HuH-7 (cell line): ENCODE results near the gene SPRYD7.
"Not testable (repeated sequence)": the region's sequence is repeated elsewhere in the genome, so short reads cannot be mapped to it uniquely, and the experiment has no call there.

ENCODE experiments used
- DNase-seq: peaks from one replicate; pipeline ENCODE4 v3.0.0; 2011; ENCODE audit warnings: low spot score

Gene SPRYD7, protein sequence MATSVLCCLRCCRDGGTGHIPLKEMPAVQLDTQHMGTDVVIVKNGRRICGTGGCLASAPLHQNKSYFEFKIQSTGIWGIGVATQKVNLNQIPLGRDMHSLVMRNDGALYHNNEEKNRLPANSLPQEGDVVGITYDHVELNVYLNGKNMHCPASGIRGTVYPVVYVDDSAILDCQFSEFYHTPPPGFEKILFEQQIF

DNA sequence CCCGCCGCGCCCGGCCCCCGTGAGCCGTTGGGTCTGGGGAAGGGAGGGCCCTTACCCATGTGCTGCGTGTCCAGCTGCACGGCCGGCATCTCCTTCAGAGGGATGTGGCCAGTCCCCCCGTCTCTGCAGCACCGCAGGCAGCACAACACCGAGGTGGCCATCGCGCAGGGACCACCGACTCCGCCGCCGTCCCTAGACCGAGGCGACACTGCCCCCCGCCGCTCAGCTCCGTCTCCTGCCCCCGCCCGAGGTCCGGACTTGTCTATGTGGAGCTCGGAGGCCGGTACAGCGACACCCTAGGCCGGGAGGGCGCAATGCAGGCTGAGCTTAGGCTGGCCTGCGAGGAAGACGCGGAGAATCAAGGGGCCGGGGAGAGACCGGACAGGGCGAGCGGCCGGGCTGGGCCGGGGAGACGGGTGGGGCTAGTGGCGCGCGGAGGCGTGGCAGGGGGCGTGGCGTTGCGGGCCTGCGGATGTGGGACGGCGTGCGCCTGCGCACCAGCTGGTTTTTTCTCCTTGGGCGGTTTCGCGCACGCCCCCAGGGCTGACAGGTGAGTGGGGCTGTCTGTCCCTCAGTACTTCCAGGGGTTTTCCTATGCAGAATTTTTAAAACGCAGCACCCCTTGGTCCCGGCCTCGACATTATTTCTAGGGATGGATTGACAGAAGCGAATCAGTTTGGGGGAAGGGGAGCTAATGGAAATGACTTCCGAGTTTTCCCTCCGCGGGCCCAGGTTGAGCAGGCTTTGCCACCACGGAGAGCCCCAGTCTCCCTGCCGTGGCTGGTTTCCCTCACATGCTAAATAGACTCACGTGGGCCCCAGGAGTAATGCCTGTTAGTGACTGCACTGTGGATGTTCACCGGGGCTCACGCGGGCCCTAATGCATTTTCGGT lies at the start of gene SPRYD7:
Gene SPRYD7, minus strand, starts transcription at position 266 of the 893 bp plus-strand sequence. Its CDS starts 105 bp downstream, at position 161.
- DNase-seq, result peak; percentile 80

DNA sequence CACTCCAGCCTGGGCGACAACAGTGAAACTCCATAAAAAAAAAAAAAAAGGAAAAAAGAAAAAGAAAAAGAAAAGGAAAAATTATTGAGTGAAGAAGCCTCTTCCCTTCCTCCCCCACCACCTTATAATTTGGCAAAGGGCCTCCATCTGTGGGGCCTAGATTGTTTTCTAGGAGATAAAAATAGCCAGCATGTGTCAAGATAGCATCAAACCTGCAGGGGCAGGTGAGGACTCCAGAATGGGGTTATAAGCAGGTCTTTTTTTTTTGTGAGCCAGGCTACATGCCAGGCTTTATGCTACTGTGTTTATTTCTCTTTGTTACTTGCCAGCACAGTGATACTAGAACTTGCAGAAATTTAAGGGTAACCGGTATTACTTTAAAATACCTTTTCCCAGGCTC lies 49.0 kb upstream of the SPRYD7 start:
- DNase-seq, result no peak

DNA sequence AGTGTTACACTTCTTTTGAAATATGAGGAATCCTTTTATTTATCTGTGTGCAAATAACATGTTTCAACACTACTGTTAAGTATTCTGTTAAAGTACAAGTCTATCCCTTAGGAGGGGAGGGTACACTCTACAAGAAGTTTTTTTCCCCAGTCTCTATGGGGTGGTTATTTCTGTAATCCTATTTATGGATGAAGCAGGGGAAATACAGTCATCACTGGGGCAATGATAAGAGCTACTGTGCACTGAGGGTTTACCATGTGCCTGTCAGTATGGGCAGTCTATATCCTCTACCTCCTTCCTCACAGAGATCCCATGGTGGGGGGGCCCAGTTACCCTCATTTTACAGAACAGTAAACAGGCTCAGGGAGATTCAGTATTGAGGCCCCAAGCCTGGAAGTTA lies 44.1 kb upstream of the SPRYD7 start:
- no peak for DNase-seq

DNA sequence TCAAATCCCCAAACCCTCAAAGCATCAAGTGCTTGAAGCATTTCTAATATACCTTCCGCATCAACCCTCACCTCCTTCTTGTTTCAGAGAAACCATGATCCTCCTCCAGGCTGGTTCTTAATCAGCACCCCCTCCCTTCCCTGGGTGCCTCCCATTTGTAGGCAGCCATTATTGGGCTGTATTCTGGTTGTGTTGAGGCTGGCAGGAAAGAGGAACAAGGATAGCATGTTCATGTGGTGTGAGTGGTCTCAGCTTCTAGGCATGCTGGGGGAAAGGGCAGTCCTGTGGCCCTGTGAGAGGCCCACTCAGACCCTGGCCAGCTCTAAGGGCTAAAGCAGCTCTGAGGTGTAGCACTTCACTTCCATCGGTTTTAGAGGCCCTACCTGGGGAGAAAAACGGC lies 41.9 kb upstream of the SPRYD7 start:
- DNase-seq, result no peak

DNA sequence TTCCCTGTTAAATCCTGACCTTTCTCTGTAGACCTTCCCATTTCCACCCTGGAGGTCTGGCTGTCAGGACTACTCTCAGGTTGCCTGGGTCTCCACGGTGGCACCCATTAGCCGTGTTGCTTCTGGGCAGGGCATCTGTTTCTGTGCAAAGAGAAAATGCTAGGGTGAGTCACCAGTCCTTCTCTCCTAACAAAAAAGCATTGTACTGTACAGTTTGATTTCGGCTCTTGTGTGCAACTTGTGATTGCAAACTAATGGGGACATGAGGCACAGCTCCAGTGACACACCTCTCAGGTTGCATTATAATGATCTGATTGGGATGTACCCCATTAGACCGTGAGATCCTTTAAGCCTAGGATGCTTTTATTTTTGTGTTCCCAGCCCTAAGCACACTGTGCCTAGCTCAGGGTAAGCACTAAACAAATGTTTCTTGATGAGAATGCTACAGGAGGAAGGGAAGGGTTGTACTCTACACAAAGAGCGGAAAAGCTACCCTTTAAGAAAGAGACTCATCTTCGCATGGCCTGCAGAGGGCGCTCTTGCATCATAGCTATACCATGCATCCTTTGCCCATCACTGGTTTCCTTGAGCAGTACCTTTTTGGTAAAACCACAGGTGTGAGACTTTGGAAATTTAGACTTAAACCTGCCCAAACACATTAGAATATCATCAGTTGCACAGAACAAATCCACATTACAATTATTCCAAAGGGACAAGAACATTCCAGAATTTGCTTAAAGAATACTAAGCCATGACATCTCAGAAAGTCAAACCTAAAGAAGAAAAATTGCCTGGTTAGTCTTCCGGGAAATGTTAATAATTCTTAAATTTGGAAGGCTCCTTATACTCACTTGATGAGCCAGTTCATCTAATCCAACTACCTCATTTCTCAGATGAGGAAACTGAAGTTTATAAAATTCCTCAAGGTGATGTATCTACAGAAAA lies 40.4 kb upstream of the SPRYD7 start:
- peak; percentile 45 for DNase-seq

DNA sequence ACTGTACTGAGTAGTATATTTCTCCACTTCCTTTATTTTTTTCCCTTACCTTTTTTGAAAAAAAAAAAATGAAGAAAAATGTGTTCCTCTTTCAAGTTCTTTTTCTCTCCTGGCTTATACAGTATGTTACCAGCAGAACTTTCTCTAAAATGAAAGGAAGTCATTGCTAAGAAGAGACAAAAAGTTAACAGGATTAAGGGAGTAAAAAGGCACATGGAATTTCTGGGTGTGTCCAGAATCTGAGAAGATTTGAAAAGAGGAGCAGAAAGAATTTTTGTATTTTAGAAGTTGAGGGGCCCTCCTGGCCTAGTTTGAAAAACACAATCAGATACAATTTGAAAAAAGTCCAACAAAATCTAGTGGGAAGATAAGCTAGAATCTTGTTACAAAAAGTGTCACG lies 39.7 kb upstream of the SPRYD7 start:
- DNase-seq, result no peak

DNA sequence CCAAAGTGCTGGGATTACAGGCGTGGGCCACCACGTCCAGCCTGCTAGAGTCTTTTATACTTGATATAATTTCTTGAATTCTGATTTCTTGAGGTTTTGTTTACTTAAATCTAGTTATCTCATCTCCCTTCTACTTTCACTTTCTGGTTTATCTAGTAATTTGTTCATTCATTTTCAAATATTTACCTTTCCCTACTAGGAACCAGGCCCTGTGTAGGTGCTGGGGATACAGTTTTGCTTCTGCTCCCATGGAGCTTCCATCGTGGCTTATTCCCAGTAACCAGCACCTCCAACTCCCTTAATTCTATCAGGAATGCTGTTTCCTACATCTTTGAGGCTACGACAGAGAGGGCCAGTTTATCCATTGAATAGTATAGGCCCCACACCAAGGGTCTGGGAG lies 36.6 kb upstream of the SPRYD7 start:
- DNase-seq, result no peak

DNA sequence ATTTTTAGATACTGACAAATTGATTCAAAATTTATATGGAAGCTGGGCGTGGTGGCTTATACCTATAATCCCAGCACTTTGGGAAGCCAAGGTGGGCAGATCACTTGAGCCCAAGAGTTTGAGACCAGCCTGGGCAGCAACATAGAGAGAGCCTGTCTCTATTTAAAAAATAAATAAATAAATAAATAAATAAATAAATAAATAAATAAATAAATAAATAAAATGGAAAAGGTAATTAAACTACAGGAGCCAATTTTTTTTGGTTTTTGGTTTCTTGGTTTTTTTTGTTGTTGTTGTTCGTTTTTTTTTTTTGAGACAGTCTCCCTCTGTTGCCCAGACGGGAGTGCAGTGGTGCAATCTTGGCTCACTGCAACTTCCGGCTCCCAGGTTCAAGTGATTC lies 31.3 kb upstream of the SPRYD7 start:
- no peak for DNase-seq

DNA sequence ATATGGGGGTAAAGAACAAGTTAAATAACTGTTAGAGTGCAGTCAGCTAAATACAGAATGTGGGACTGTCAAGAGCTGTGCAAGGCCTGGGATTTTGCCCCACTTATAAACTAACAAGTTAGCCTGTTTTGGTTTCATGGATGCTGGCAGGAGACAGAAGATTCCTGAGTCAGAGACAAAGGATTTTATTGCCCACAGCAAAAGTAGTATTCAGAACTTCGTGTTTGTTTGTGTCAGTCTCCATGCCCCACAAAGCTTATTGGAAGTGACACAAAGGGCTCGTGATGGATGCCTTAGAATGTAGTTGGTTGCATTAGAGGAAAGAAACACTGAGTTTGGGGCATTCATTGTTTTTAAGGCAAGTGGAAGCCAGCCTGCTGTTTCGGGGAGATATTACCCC lies 22.2 kb upstream of the SPRYD7 start:
- DNase-seq, result no peak

DNA sequence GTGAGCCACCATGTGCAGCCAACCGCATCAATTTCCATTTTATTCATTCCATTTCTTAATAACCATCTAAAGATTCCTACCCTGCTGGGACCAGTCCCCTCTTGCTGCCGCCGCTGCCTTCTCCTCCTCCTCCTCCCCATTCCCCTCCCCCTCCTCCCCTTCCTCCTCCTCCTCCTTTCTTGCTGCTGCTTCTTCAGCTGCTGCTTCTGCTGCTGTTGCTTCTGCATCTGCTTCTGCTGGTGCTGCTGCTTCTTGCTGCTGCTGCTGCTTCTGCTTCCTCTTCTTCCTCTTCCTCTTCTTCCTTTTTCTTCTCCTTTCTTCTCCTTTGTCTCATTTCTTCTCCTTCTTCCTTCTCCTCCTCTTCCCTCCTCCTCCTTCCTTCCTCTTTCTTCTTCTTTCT lies 20.0 kb upstream of the SPRYD7 start:
- DNase-seq, result no peak

DNA sequence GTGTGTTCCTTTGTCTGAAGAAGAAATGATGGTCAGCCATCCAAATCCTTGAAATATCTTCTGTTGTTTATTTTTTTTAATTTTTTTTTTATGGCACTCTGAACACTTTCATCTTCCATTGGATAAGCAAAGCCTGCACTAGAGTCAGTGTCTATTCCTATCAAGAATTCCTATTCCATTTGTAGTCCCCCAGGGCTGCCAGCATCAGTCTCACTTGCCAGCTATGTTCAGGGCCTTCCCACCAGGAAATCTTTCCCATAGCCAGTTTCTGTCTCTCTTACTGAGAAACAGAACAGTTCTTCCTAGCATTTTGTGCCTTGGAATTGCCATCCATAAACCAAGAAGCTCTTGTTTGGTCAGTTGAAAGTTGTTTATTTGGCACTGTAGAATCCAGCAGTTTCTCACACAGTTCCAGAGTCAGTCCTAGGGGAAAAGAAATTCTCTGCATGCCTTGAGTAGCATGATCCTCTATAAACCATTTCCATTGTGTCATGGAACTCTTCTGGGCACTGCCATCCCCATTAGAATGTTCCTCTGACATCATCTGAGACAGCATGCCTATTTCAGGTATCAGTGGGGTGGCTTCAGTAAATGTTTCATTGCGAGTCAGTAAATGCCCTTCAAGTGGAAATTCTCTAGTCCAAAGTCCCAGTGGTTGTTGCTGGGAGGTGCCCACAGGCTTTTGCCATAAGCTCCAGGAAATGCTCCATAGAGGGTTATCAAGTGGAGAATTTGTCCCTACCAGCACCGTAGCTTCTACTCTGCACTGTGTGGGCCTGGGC lies 18.7 kb upstream of the SPRYD7 start:
- DNase-seq, result no peak

DNA sequence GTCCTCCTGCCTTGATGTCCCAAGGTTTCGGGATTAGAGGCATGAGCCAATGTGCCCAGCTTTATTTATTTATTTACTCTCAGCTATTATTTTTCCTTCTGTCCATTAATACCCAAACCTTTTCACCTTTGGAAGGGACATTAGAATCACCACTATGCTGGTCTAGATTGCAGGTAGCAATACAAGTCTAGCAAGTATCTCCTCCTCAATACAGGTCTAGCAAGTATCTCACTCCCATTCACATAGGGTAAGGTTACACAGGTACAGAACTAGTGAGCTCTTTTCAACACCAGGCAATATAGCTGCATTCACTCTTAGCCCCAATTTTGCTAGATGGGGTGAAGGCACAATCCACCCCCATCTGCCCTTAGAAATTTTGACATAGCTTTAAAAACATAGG lies 17.4 kb upstream of the SPRYD7 start:
- DNase-seq, result no peak

DNA sequence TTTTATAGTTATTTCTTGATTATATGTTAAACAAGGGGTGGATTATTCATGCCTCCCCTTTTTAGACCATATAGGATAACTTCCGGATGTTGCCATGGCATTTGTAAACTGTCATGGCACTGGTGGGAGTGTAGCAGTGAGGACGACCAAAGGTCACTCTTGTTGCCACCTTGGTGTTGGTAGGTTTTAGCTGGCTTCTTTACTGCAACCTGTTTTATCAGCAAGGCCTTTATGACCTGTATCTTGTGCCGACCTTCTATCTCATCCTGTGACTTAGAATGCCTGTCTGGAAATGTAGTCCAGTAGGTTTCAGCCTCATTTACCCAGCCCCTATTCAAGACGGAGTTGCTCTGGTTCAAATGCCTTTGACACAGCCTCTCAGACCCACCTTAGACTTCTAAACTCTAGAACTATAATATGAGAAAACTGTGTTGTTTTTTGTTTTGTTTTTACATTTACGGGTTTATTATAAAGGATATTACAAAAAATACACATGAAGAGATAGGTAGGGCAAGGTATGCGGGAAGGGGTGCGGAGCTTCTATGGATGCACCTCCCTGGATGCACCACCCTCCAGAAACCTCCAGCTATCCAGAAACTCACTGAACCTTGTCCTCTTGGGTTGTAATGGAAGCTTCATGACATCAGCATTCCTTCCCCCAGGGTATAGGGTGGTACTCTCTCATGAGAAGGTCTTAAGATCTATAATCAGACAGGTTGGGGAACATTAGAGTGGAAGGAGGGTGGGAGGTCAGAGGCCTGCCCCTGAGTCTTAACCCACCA lies 15.8 kb upstream of the SPRYD7 start:
- no peak for DNase-seq

DNA sequence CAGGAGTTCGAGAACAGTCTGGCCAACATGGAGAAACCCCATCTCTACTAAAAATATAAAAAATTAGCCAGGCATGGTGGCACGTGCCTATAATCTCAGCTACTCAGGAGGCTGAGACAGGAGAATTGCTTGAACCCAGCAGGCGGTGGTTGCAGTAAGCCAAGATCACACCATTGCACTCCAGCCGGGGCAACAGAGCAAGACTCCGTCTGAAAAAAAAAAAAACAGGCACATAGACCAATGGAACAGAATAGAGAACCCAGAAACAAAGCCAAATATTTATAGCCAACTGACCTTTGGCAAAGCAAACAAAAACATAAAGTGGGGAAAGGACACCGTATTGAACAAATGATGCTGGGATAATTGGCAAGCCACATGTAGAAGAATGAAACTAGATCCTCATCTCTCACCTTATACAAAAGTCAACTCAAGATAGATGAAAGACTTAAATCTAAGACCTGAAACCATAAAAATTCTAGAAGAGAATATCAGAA lies 12.7 kb upstream of the SPRYD7 start:
- not testable (repeated sequence) for DNase-seq

DNA sequence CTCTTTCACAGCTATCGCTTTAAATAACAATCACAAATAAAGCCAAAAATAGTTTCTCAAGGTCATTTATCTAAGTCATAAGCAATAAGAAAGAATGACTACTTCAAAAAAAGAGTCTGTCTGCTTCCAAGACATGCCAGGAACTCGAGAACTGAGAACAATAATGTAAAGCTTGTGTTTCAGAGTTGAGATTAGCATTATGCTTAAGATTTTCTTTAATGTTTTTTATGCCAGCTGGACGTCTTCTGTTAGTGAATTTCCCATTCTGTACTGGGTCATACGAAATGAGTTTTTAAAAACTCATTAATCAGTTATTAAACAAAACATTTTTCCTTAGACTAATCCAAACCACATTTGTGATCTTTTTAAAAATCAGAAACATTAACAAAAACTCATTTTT lies 3.2 kb upstream of the SPRYD7 start:
- DNase-seq, result no peak

DNA sequence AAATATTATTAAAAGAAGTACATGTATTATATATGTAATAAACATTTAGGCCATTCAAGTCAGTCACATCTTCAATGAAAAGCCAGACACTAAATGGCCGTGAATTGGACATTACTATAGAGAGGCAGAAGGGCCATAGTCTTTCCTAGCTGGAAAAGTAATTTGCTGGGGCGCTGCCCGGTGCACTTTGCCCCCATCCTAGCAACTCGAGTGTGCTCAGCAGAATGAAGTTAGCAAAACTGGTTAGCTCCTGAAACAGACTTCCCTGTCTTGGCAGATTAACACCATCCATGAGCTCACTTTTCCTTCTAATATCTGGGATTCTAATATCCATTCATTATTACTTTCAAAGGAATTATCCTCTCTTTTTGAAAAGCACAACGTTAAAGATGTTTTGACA lies 2.8 kb upstream of the SPRYD7 start:
- peak; percentile 42 for DNase-seq

DNA sequence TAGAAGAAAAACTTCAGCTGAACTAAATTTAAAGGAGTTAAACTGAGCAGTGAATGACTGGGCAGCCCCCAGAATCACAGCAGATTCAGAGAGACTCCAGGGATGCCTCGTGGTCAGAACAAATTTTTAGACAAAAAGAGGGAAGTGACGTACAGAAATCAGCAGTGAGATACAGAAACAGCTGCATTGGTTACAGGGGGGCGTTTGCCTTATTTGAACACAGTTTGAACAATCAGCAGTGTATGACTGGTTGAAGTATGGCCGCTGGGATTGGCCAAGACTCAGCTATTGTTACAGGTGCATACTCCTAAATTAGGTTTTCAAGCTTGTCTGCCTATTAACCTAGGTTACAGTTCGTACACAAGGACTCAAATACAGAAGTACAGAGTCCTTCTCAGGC lies 2.2 kb upstream of the SPRYD7 start:
- no peak for DNase-seq

DNA sequence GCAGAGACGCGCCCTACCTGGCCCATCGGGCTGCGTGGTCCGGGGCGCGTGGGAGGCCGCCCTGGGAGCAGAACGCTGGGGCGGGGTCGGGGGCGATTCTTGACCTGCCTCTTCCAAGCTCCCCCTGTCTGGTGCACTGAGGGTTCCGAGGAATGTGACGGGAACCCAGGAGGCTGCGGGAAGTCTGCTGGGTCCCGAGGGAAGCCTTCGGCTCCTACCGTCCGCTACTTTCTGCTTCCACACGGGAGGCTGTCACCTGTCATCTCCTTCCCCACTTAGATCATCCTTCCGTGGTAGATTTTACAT lies 781 bp upstream of the SPRYD7 start:
- no peak for DNase-seq

DNA sequence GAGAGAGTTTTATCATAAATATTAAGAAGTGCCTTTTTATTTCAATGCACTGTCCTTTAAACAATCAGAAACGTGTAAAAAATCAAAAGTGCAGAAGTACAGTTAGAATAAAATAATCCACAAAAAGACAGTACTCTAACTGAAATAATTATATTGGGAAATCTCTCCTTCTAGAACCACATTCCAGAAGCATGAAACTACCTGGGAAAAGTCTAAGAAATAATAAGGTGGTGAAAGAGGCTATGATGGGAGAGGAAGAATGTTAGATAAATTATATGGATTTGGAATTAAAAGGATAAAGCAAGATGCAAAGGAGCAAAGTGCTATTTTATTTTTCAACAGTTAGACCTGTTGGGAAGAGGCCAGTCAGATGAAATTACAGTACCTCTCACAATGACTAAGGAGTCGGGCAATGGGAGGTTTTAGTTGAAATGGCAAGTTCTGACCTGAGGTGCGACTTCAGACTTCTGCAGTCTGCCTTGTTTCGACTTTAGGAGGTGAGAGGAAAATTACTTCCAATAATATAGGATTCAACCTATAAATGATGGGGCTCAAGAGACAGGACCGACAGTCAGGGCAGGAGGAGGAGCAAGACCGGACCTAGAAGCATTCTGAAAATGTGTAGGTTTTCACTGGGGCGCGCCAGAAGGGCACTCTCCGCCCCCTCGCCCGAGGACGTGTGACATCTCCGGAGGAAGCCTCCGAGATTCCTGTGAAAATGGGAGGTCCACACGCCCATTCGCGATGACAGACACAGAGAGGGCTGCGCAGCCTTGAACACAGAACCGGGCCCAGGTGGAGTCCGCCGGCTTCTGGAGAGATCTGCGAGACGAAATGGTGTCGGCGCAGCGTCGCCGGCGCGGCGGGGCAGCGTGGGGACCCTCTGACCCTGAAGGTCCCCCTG lies 717 bp downstream of the SPRYD7 start:
- DNase-seq, result peak; percentile 28

DNA sequence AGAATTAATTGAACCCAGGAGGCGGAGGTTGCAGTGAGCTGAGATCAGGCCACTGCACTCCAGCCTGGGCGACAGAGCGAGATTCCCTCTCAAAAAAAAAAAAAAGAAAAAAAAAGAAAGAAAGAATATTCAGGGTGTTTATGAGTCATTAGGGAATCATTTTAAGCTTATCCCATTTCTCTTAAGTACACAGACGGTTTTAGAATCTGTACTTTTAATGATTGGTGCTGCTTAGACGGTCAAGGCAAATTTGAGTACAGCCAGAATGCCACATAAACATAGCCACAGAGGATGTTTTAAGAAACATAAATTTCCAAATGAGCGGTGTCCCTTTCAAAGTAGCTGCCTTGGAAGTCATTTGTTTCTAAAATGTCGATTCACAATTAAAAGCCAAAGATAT lies 2.6 kb downstream of the SPRYD7 start:
- DNase-seq, result no peak
